ENCODE measurements around the gene LSAMP.

DNA sequence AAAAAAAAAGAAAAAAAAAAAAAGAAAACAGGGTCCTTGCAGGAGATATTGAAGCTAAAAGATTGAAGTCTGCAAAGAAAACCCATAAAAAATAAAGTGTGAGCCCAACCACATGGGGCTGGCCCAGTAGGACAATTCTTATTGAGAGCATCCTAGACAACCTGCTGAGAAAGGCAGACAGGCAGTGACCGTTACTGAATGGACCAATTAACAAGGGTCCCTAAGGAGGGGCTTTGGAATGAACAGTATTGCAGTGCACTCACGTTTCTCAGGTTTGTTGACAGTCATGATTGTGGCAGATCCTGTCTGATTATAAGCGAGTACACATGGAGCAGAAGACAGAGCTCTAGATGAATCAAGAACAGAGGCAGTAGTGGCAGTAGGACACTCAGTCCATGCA lies 168.6 kb downstream of the LSAMP start:
- TF ChIP-seq, protein P1, sequence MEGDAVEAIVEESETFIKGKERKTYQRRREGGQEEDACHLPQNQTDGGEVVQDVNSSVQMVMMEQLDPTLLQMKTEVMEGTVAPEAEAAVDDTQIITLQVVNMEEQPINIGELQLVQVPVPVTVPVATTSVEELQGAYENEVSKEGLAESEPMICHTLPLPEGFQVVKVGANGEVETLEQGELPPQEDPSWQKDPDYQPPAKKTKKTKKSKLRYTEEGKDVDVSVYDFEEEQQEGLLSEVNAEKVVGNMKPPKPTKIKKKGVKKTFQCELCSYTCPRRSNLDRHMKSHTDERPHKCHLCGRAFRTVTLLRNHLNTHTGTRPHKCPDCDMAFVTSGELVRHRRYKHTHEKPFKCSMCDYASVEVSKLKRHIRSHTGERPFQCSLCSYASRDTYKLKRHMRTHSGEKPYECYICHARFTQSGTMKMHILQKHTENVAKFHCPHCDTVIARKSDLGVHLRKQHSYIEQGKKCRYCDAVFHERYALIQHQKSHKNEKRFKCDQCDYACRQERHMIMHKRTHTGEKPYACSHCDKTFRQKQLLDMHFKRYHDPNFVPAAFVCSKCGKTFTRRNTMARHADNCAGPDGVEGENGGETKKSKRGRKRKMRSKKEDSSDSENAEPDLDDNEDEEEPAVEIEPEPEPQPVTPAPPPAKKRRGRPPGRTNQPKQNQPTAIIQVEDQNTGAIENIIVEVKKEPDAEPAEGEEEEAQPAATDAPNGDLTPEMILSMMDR (IDR thresholded peaks at IDR 0.05) = no peak
- no peak for TF ChIP-seq POLR2A (IDR thresholded peaks at IDR 0.05)

Data from esophagus squamous epithelium (tissue), 4 donors.